ENCODE measurements around the gene DUSP5. TPM values are rescaled to one million over a fixed set of nuclear protein-coding genes. Genes with fewer than 3 reads are reported as not detected.

The DUSP5 gene
- polyA plus RNA-seq, 3 donors: 2.0 to 65.3 (median 3.9) TPM

GRCh38 chr10:110533149-110533548, 35.4 kb downstream of the DUSP5 start:
- Histone ChIP-seq H3K9me3 (replicated peaks in 1 of 2; ENCODE audit: control insufficient read depth in 1 of 2, insufficient read depth in 1 of 2, low read length in 2 of 2) (no peaks in the 10 kb centered on the region), H3K4me1 (ENCODE audit: control insufficient read depth in 1 of 2, insufficient read depth in 2 of 2, low read length in 2 of 2) (peaks cover 12 to 16% of the 10 kb centered on the region in 2 donors), H4K20me1 (ENCODE audit: insufficient read depth, low read length) (no peaks in the 10 kb centered on the region), H3K36me3 (replicated peaks in 1 of 2; ENCODE audit: control insufficient read depth in 1 of 2, insufficient read depth in 2 of 2, low read length in 2 of 2) (no peaks in the 10 kb centered on the region), H3K27ac (ENCODE audit: low read depth in 1 of 2, low read length in 2 of 2) (no peak overlapping the region), H3K4me3 (replicated peaks in 1 of 3; ENCODE audit: low read depth in 2 of 3, low read length in 3 of 3) (no peak overlapping the region), H3K4me2 (replicated peaks; ENCODE audit: extremely low read depth, low read length, poor library complexity, severe bottlenecking) (no peak overlapping the region), H3K27me3 (ENCODE audit: control insufficient read depth in 2 of 2, insufficient read depth in 2 of 2, low read length in 2 of 2) (peaks cover 0 to 7% of the 10 kb centered on the region in 2 donors), H2AFZ (ENCODE audit: insufficient read depth, low read depth, low read length, poor library complexity, severe bottlenecking) (no peak overlapping the region), H3K79me2 (ENCODE audit: insufficient read depth, low read length) (no peaks in the 10 kb centered on the region), H3K9ac (ENCODE audit: insufficient read depth, low read length, poor library complexity, severe bottlenecking) (no peak overlapping the region)
- WGBS (ENCODE audit: insufficient coverage): 0% methylated on average over 2 of the region's 3 CpGs
- DNase-seq: no peak
- intact Hi-C loops (cut with micrococcal nuclease): no loop called here
- TF ChIP-seq CTCF (IDR thresholded peaks at IDR 0.05): no peak
- peak overlapping the region in 2 of 7 donors; percentile 13 to 53 for H3K27ac Mint-ChIP-seq
- peak overlapping the region in 1 of 2 donors; percentile 33 for H3K4me3 Mint-ChIP-seq
- peaks cover 31% of the 10 kb centered on the region for H3K4me1 Mint-ChIP-seq
- H3K36me3 Mint-ChIP-seq: no peaks in the 10 kb centered on the region
- H3K27me3 Mint-ChIP-seq (ENCODE audit: low read depth in 3 of 3): peaks cover 19 to 32% (median 30%) of the 10 kb centered on the region in 3 donors
- H3K9me3 Mint-ChIP-seq: no peaks in the 10 kb centered on the region

GRCh38 chr10:110534571-110534970, 36.9 kb downstream of the DUSP5 start:
- intact Hi-C loops (cut with micrococcal nuclease): no loop called here
- H3K9ac ChIP-seq (ENCODE audit: insufficient read depth, low read length, poor library complexity, severe bottlenecking): no peak overlapping the region
- no peaks in the 10 kb centered on the region for H3K79me2 ChIP-seq (ENCODE audit: insufficient read depth, low read length)
- no peak for TF ChIP-seq CTCF (IDR thresholded peaks at IDR 0.05)
- H3K27me3 ChIP-seq (ENCODE audit: control insufficient read depth in 2 of 2, insufficient read depth in 2 of 2, low read length in 2 of 2): peaks cover 0 to 7% of the 10 kb centered on the region in 2 donors
- no peak for DNase-seq
- no peaks in the 10 kb centered on the region for H3K9me3 ChIP-seq (replicated peaks in 1 of 2; ENCODE audit: control insufficient read depth in 1 of 2, insufficient read depth in 1 of 2, low read length in 2 of 2)
- no peak overlapping the region for H3K4me2 ChIP-seq (replicated peaks; ENCODE audit: extremely low read depth, low read length, poor library complexity, severe bottlenecking)
- 83% methylated on average over 2 of the region's 2 CpGs for WGBS (ENCODE audit: insufficient coverage)
- no peak overlapping the region for H3K27ac ChIP-seq (ENCODE audit: low read depth in 1 of 2, low read length in 2 of 2)
- H3K9me3 Mint-ChIP-seq: no peaks in the 10 kb centered on the region
- no peak overlapping the region for H2AFZ ChIP-seq (ENCODE audit: insufficient read depth, low read depth, low read length, poor library complexity, severe bottlenecking)
- H3K4me1 Mint-ChIP-seq: peaks cover 30% of the 10 kb centered on the region
- no peak overlapping the region for H3K4me3 ChIP-seq (replicated peaks in 1 of 3; ENCODE audit: low read depth in 2 of 3, low read length in 3 of 3)
- no peaks in the 10 kb centered on the region for H4K20me1 ChIP-seq (ENCODE audit: insufficient read depth, low read length)
- H3K27ac Mint-ChIP-seq: peak overlapping the region in 2 of 7 donors; percentile 53 to 77
- H3K4me1 ChIP-seq (ENCODE audit: control insufficient read depth in 1 of 2, insufficient read depth in 2 of 2, low read length in 2 of 2): peaks cover 12 to 16% of the 10 kb centered on the region in 2 donors
- no peaks in the 10 kb centered on the region for H3K36me3 ChIP-seq (replicated peaks in 1 of 2; ENCODE audit: control insufficient read depth in 1 of 2, insufficient read depth in 2 of 2, low read length in 2 of 2)
- H3K36me3 Mint-ChIP-seq: no peaks in the 10 kb centered on the region
- no peak overlapping the region for H3K4me3 Mint-ChIP-seq
- peaks cover 23 to 32% (median 30%) of the 10 kb centered on the region in 3 donors for H3K27me3 Mint-ChIP-seq (ENCODE audit: low read depth in 3 of 3)
